ENCODE results near the gene TOR1AIP1.

The TOR1AIP1 gene

DNA sequence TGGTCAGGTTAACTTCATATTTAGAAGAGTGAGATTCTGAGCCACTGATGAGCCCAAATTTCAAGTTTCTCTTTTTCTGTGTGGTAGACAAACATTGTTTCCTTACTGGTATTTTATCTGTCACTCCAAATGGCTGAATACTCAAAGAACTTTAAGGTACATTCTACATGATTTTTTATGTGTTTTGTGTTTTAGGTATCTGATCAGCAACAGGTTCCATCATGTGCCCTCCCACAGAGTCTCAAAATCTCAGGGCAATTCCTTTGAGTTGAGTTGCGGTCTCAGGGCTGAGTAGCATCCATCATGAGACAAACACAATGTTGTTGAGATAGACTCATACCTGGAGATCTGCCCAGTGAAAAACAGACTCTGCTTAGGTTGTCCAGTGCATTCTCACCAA lies 57.9 kb downstream of the TOR1AIP1 start:
- no peak for DNase-seq (ENCODE audit: low read depth)
- no peak overlapping the region for H3K4me3 ChIP-seq (ENCODE audit: low read length)
- no peak for TF ChIP-seq CTCF (conservative IDR thresholded peaks at IDR 0.05; ENCODE audit: low read length)

DNA sequence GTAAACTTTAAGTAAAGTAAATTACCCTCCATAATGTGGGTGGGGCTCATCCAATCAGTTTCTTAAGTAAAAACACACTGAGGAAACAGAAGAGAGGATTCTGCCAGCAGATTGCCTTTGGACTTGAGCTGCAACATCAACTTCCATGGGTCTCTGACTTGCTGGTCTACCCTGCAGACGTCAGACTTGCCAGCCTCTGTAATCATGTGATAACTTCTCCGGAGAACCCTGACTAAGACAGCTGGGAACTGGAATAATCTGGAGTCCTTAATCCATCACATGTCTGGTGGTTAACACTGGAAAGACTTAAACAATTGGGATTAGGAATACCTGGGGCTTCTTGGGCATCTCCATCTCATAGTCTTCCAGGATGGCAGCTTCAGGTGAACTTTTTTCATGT lies 59.4 kb downstream of the TOR1AIP1 start:
- TF ChIP-seq CTCF (conservative IDR thresholded peaks at IDR 0.05; ENCODE audit: low read length): no peak
- no peak overlapping the region for H3K4me3 ChIP-seq (ENCODE audit: low read length)
- no peak for DNase-seq (ENCODE audit: low read depth)

DNA sequence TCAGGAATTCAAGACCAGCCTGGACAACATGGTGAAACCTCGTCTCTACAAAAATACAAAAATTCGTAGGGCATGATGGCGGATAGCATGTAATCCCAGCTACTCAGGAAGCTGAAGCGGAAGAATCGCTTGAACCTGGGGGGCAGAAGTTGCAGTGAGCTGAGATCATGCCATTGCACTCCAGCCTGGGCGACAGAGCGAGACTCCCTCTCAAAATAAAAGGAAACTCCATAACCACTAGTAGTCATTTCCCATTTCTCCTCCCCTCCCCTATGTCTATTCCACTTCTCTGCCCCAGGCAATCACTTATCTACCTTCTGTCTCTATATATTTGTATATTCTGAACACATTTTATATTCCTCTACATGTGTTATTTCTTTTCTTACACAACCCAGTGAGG lies 68.6 kb downstream of the TOR1AIP1 start:
- TF ChIP-seq CTCF (conservative IDR thresholded peaks at IDR 0.05; ENCODE audit: low read length): no peak
- no peak for DNase-seq (ENCODE audit: low read depth)
- H3K4me3 ChIP-seq (ENCODE audit: low read length): no peak overlapping the region

DNA sequence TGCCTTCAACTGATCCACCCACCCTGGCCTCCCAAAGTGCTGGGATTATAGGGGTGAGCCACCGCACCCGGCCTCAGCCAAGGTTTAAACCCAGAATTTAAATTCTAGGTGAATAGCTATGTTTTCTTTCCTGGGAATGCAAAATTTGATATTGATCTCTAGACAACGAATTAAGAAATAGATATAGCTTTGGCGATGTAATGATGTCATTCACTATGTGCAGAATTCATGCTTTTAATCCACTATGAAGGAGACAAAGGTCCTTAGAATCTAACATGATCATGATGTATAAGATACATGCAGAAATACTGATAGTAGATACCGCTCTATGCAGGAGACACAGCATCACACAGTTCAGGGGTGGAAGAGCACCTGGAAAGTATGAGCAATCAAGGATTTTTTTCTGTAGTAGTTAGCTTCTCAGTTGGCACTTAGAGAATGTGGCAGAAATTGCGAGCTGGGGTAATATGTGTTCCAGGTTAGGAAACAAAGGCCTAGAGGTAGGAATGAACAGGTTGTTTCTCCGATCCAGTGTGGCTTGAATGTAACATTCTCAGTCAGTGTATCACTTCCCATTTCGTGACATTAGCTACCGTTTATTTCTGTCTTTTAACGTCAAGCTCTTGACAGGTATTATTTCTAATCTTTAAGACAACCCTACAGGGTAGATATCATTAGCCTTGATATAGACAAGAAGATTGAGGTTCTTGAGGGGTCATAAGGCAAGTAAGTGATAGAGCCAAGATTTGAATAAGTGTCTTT lies 69.5 kb downstream of the TOR1AIP1 start:
- no peak overlapping the region for H3K4me3 ChIP-seq (ENCODE audit: low read length)
- no peak for TF ChIP-seq CTCF (conservative IDR thresholded peaks at IDR 0.05; ENCODE audit: low read length)
- DNase-seq (ENCODE audit: low read depth): no peak

- no peak overlapping the region for H3K4me3 ChIP-seq (ENCODE audit: low read length)
- no peak for DNase-seq (ENCODE audit: low read depth)
- no peak for TF ChIP-seq CTCF (conservative IDR thresholded peaks at IDR 0.05; ENCODE audit: low read length)
Observed at GRCh38 chr1:179952186-179952585, 70.1 kb downstream of the TOR1AIP1 start.

GRCh38 chr1:179953974-179954492 lies 71.9 kb downstream of the TOR1AIP1 start:
- TF ChIP-seq CTCF (conservative IDR thresholded peaks at IDR 0.05; ENCODE audit: low read length): peak; percentile 39

More at GRCh38 chr1:179953974-179954492, 71.9 kb downstream of the TOR1AIP1 start:
- peak overlapping the region; percentile 90 for H3K4me3 ChIP-seq (ENCODE audit: low read length)
- DNase-seq (ENCODE audit: low read depth): peak; percentile 63
